ENCODE results near the gene ITGB2. TPM values are rescaled to one million over a fixed set of nuclear protein-coding genes. Genes with fewer than 3 reads are reported as not detected.

Gene ITGB2
- total RNA-seq, 1 experiment from 2014 or later: 1.5 TPM

GRCh38 chr21:44935533-44935927 lies 14.8 kb upstream of the ITGB2 start:
- Histone ChIP-seq H4K20me1 (ENCODE audit: insufficient read depth) (no peaks in the 10 kb centered on the region), H3K9ac (ENCODE audit: low read length) (no peak overlapping the region), H3K4me1 (ENCODE audit: control insufficient read depth in 1 of 2, insufficient read depth in 2 of 2, low read length in 2 of 2) (peaks cover 5 to 11% of the 10 kb centered on the region in 2 experiments; a peak in 3 of 4 replicates), H3K9me3 (ENCODE audit: control insufficient read depth in 1 of 2, insufficient read depth in 1 of 2, low read depth in 1 of 2, low read length in 2 of 2) (no peaks in the 10 kb centered on the region), H3K9me2 (ENCODE audit: insufficient read depth) (no peaks in the 10 kb centered on the region), H3K4me2 (ENCODE audit: low read length) (no peak overlapping the region), H3K4me3 (replicated peaks in 1 of 2; ENCODE audit: low read depth in 1 of 2, low read length in 2 of 2) (no peak overlapping the region), H3K36me3 (ENCODE audit: control insufficient read depth in 1 of 2, insufficient read depth in 2 of 2, low read length in 2 of 2) (no peaks in the 10 kb centered on the region), H3K27ac (ENCODE audit: low read depth, low read length) (no peak overlapping the region), H3K27me3 (ENCODE audit: insufficient read depth, low read length) (peaks cover 24% of the 10 kb centered on the region; the same call in 1 of the 2 replicates), H2AFZ (ENCODE audit: low read depth, low read length, poor library complexity, severe bottlenecking) (no peak overlapping the region), H3K79me2 (ENCODE audit: insufficient read depth, low read length) (peaks cover 5% of the 10 kb centered on the region)
- intact Hi-C loops (cut with micrococcal nuclease): no loop called here
- ChIA-PET POLR2A (no interaction called here), CTCF (no interaction called here), RAD21 (ENCODE audit: low non-redundant PET in 1 of 2, low total read pairs in 2 of 2, uncharacterized antibody in 2 of 2, unreplicated experiment in 2 of 2) (no interaction called here)
- TF ChIP-seq ZBTB33 (IDR thresholded peaks at IDR 0.05; ENCODE audit: extremely low read depth, insufficient replicate concordance, low read length) (no peak), ZFX (IDR thresholded peaks at IDR 0.05) (no peak), ELF1 (IDR thresholded peaks at IDR 0.05; ENCODE audit: borderline replicate concordance, low read depth) (no peak), EGR1 (IDR thresholded peaks at IDR 0.05; ENCODE audit: low read depth) (no peak), EZH2phosphoT487 (IDR thresholded peaks at IDR 0.05; ENCODE audit: borderline replicate concordance) (no peak), SRF (IDR thresholded peaks at IDR 0.05; ENCODE audit: low read depth) (no peak), POLR2A (IDR thresholded peaks at IDR 0.05; ENCODE audit: borderline replicate concordance, extremely low read depth, insufficient read depth, insufficient read length) (no peak), TCF7L2 (IDR thresholded peaks at IDR 0.05; ENCODE audit: borderline replicate concordance, extremely low read depth, insufficient read depth, insufficient read length) (no peak), ZNF274 (IDR thresholded peaks at IDR 0.05; ENCODE audit: low read depth, low read length) (no peak), FOSL1 (IDR thresholded peaks at IDR 0.05; ENCODE audit: low read depth) (no peak)
- BruUV-seq (replicated peaks): no TSS peak
- DNase-seq (ENCODE audit: low read depth, low spot score) (no peak), ATAC-seq (no peak)
